SK-N-SH treated with all-trans-retinoic acid at 6 μM for 48 hours (cell line): ENCODE results near the gene FAM131C.
A peak's percentile ranks its signal among the peaks of the same experiment; 100 is the strongest.

Experiments
- ARNTL ChIP-seq: fragments of 450-650 bp; formaldehyde crosslinking; IDR thresholded peaks from 2 replicates; pipeline ENCODE4 v1.5.0; 2020; ENCODE audit warnings: low read depth, mild to moderate bottlenecking, moderate library complexity, borderline replicate concordance
- CREB5 ChIP-seq: fragments of 250-450 bp; sonication (Bioruptor Pico); IDR thresholded peaks from 2 replicates; pipeline ENCODE4 v1.5.1; 2020; ENCODE audit warnings: low read depth, mild to moderate bottlenecking, moderate library complexity
- ESRRG ChIP-seq: fragments of 250-450 bp; sonication (Bioruptor Pico); IDR thresholded peaks from 2 replicates; pipeline ENCODE4 v1.6.1; 2021; ENCODE audit warnings: mild to moderate bottlenecking
- OSR1 ChIP-seq: fragments of 250-450 bp; sonication (Bioruptor Pico); IDR thresholded peaks from 2 replicates; pipeline ENCODE4 v1.8.0; 2022; ENCODE audit warnings: moderate library complexity, mild to moderate bottlenecking, inconsistent platforms
- RARB ChIP-seq: fragments of 250-450 bp; sonication (Bioruptor Pico); IDR thresholded peaks from 2 replicates; pipeline ENCODE4 v1.8.0; 2021; ENCODE audit warnings: mild to moderate bottlenecking, moderate library complexity
- ZC3H10 ChIP-seq: fragments of 250-450 bp; sonication (Bioruptor Pico); IDR thresholded peaks from 2 replicates; pipeline ENCODE4 v1.5.1; 2021; ENCODE audit warnings: mild to moderate bottlenecking, moderate library complexity
- ZFP3 ChIP-seq: fragments of 250-450 bp; sonication (Bioruptor Pico); IDR thresholded peaks from 2 replicates; pipeline ENCODE4 v1.5.0; 2020; ENCODE audit warnings: mild to moderate bottlenecking, moderate library complexity
- ZFP30 ChIP-seq: fragments of 450-650 bp; formaldehyde crosslinking; IDR thresholded peaks from 2 replicates; pipeline ENCODE4 v1.5.0; 2022; ENCODE audit warnings: mild to moderate bottlenecking, moderate library complexity
- TF ChIP-seq, protein P1 (sequence below): fragments of 250-450 bp; sonication (Bioruptor Pico); IDR thresholded peaks from 2 replicates; pipeline ENCODE4 v1.8.0; 2020; ENCODE audit warnings: mild to moderate bottlenecking, moderate library complexity, borderline replicate concordance
- TF ChIP-seq, protein P2 (sequence below): fragments of 250-450 bp; sonication (Bioruptor Pico); IDR thresholded peaks from 2 replicates; pipeline ENCODE4 v1.8.0; 2021; ENCODE audit warnings: low read depth, mild to moderate bottlenecking, moderate library complexity, borderline replicate concordance

GRCh38 chr1:16112596-16113555, 39.4 kb upstream of the FAM131C start:
- TF ChIP-seq ARNTL, result no peak
- TF ChIP-seq ZFP30 (CRISPR knock-in tag), result peak; percentile 17; the same call in 1 of the 2 replicates
- TF ChIP-seq, protein P1, sequence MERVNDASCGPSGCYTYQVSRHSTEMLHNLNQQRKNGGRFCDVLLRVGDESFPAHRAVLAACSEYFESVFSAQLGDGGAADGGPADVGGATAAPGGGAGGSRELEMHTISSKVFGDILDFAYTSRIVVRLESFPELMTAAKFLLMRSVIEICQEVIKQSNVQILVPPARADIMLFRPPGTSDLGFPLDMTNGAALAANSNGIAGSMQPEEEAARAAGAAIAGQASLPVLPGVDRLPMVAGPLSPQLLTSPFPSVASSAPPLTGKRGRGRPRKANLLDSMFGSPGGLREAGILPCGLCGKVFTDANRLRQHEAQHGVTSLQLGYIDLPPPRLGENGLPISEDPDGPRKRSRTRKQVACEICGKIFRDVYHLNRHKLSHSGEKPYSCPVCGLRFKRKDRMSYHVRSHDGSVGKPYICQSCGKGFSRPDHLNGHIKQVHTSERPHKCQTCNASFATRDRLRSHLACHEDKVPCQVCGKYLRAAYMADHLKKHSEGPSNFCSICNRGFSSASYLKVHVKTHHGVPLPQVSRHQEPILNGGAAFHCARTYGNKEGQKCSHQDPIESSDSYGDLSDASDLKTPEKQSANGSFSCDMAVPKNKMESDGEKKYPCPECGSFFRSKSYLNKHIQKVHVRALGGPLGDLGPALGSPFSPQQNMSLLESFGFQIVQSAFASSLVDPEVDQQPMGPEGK (CRISPR knock-in tag), result no peak
- TF ChIP-seq, protein P2, sequence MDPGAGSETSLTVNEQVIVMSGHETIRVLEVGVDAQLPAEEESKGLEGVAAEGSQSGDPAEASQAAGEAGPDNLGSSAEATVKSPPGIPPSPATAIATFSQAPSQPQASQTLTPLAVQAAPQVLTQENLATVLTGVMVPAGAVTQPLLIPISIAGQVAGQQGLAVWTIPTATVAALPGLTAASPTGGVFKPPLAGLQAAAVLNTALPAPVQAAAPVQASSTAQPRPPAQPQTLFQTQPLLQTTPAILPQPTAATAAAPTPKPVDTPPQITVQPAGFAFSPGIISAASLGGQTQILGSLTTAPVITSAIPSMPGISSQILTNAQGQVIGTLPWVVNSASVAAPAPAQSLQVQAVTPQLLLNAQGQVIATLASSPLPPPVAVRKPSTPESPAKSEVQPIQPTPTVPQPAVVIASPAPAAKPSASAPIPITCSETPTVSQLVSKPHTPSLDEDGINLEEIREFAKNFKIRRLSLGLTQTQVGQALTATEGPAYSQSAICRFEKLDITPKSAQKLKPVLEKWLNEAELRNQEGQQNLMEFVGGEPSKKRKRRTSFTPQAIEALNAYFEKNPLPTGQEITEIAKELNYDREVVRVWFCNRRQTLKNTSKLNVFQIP (CRISPR knock-in tag), result no peak
- TF ChIP-seq RARB, result no peak
- TF ChIP-seq ESRRG (CRISPR knock-in tag), result 0 out of 2 replicates have a peak, but pooled peaks have one; percentile 17
- TF ChIP-seq OSR1 (CRISPR knock-in tag), result no peak
- TF ChIP-seq ZFP3 (CRISPR knock-in tag), result peak; percentile 61
- no peak for TF ChIP-seq ZC3H10 (CRISPR knock-in tag)
- no peak for TF ChIP-seq CREB5 (CRISPR knock-in tag)
